ENCODE measurements around the gene MARCHF2.

- no peak for TF ChIP-seq MXI1 (conservative IDR thresholded peaks at IDR 0.05; ENCODE audit: poor library complexity, severe bottlenecking)
- no peak for TF ChIP-seq EP300 (conservative IDR thresholded peaks at IDR 0.05; ENCODE audit: poor library complexity, severe bottlenecking)
- no peak for TF ChIP-seq CTCF (IDR thresholded peaks at IDR 0.05; ENCODE audit: poor library complexity, severe bottlenecking)
- TF ChIP-seq REST (IDR thresholded peaks at IDR 0.05; ENCODE audit: borderline replicate concordance) = no peak
- no peak for TF ChIP-seq TAF1 (IDR thresholded peaks at IDR 0.05; ENCODE audit: low read depth)
- no peak for TF ChIP-seq POLR2AphosphoS5 (IDR thresholded peaks at IDR 0.05)
- no peak for TF ChIP-seq RAD21 (conservative IDR thresholded peaks at IDR 0.05)
Observed at GRCh38 chr19:8404391-8405151, 8.5 kb upstream of the MARCHF2 start.

All from neural cell (in vitro differentiated cells).